Measurements from ENCODE around the gene GRIK1. TPM values are rescaled to one million over a fixed set of nuclear protein-coding genes. Genes with fewer than 3 reads are reported as not detected.

Gene GRIK1
- total and polyA plus RNA-seq, 3 experiments from 2014 or later = not detected

DNA sequence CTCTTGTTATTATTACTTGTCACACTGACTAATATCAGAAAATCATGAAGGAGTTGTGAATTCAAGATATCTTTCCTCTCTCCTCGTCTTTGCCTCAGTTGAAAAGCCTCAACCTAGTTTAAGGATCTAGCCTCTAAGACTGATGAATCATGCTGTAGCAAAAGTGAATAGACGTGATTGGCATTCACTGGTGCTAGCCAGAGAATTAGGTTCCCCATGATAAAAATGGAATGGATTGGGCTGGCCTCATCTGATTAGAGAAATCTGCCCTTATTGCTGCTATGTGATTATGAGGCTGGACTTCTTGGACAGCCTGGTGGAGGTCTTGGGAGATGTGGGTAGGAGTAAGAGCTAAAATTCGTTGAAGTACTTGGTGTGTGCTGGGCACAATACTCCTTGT lies 432.8 kb downstream of the GRIK1 start:
- H3K4me3 ChIP-seq (ENCODE audit: low read length) = no peak overlapping the region
- CTCF ChIA-PET = no interaction called here
- Mint-ChIP-seq H3K36me3 (peaks cover under 1 to 28% (median 24%) of the 10 kb centered on the region in 3 donors), H3K27me3 (peaks cover 0 to 3% of the 10 kb centered on the region in 2 donors), H3K27ac (no peak overlapping the region), H3K4me3 (no peak overlapping the region), H3K4me1 (peaks cover 0 to 20% (median 0%) of the 10 kb centered on the region in 3 donors), H3K9me3 (peaks cover 0 to 4% (median 0%) of the 10 kb centered on the region in 5 donors)
- H3K36me3 ChIP-seq (ENCODE audit: insufficient read depth, low read length) = no peaks in the 10 kb centered on the region
- POLR2A ChIA-PET = no interaction called here
- H3K4me1 ChIP-seq (ENCODE audit: insufficient read depth, low read length) = no peaks in the 10 kb centered on the region
- DNase-seq = no peak
- H3K9me3 ChIP-seq (ENCODE audit: low read length) = no peaks in the 10 kb centered on the region
- H3K27ac ChIP-seq (ENCODE audit: low read depth, low read length) = no peak overlapping the region
- no peaks in the 10 kb centered on the region for H3K27me3 ChIP-seq (ENCODE audit: insufficient read depth, low read length, poor library complexity, severe bottlenecking)

- H3K4me1 ChIP-seq (ENCODE audit: insufficient read depth, low read length) = no peaks in the 10 kb centered on the region
- POLR2A ChIA-PET = no interaction called here
Measured at GRCh38 chr21:29506214-29506613, 433.6 kb downstream of the GRIK1 start.

GRCh38 chr21:29504751-29505321 lies 435.0 kb downstream of the GRIK1 start:
- Mint-ChIP-seq H3K4me3 (no peak overlapping the region), H3K9me3 (no peaks in the 10 kb centered on the region), H3K4me1 (peaks cover 0 to 20% (median 0%) of the 10 kb centered on the region in 3 donors), H3K27ac (no peak overlapping the region), H3K36me3 (peaks cover 0 to 20% (median 19%) of the 10 kb centered on the region in 3 donors), H3K27me3 (peaks cover 0 to 4% of the 10 kb centered on the region in 2 donors)
- no peak for DNase-seq
- CTCF ChIA-PET = interaction anchor here (0.9 kb wide), 1 partner anchor 29 kb away, joined by 3 read pairs; no protein-coding TSS in a partner anchor
- no peaks in the 10 kb centered on the region for H3K27me3 ChIP-seq (ENCODE audit: insufficient read depth, low read length, poor library complexity, severe bottlenecking)
- H3K4me3 ChIP-seq (ENCODE audit: low read length) = no peak overlapping the region
- H3K36me3 ChIP-seq (ENCODE audit: insufficient read depth, low read length) = no peaks in the 10 kb centered on the region
- no peak overlapping the region for H3K27ac ChIP-seq (ENCODE audit: low read depth, low read length)
- POLR2A ChIA-PET = no interaction called here
- H3K4me1 ChIP-seq (ENCODE audit: insufficient read depth, low read length) = no peaks in the 10 kb centered on the region
- H3K9me3 ChIP-seq (ENCODE audit: low read length) = no peaks in the 10 kb centered on the region

More at GRCh38 chr21:29506214-29506613, 433.6 kb downstream of the GRIK1 start:
- Histone ChIP-seq H3K36me3 (ENCODE audit: insufficient read depth, low read length) (no peaks in the 10 kb centered on the region), H3K4me3 (ENCODE audit: low read length) (no peak overlapping the region), H3K9me3 (ENCODE audit: low read length) (no peaks in the 10 kb centered on the region), H3K27me3 (ENCODE audit: insufficient read depth, low read length, poor library complexity, severe bottlenecking) (no peaks in the 10 kb centered on the region), H3K27ac (ENCODE audit: low read depth, low read length) (no peak overlapping the region)
- H3K9me3 Mint-ChIP-seq = peaks cover 0 to 4% (median 0%) of the 10 kb centered on the region in 5 donors
- peaks cover 0 to 26% (median 22%) of the 10 kb centered on the region in 3 donors for H3K36me3 Mint-ChIP-seq
- CTCF ChIA-PET = no interaction called here
- peak overlapping the region in 1 of 8 donors; percentile 8 for H3K27ac Mint-ChIP-seq
- no peak for DNase-seq
- no peak overlapping the region for H3K4me3 Mint-ChIP-seq
- peaks cover 0 to 20% (median 0%) of the 10 kb centered on the region in 3 donors for H3K4me1 Mint-ChIP-seq
- H3K27me3 Mint-ChIP-seq = peaks cover 0 to 4% of the 10 kb centered on the region in 2 donors

GRCh38 chr21:29501451-29501850 lies 438.3 kb downstream of the GRIK1 start:
- Histone ChIP-seq H3K4me3 (ENCODE audit: low read length) (no peak overlapping the region), H3K27me3 (ENCODE audit: insufficient read depth, low read length, poor library complexity, severe bottlenecking) (no peaks in the 10 kb centered on the region), H3K36me3 (ENCODE audit: insufficient read depth, low read length) (no peaks in the 10 kb centered on the region), H3K4me1 (ENCODE audit: insufficient read depth, low read length) (no peaks in the 10 kb centered on the region), H3K9me3 (ENCODE audit: low read length) (no peaks in the 10 kb centered on the region), H3K27ac (ENCODE audit: low read depth, low read length) (no peak overlapping the region)
- Mint-ChIP-seq H3K27me3 (peaks cover 0 to 2% of the 10 kb centered on the region in 2 donors), H3K4me1 (peaks cover 0 to 19% (median 0%) of the 10 kb centered on the region in 3 donors), H3K9me3 (peaks cover 0 to 3% (median 2%) of the 10 kb centered on the region in 5 donors), H3K36me3 (peaks cover 0 to 27% (median 24%) of the 10 kb centered on the region in 3 donors), H3K4me3 (no peak overlapping the region), H3K27ac (peak overlapping the region in 1 of 8 donors; percentile 7)
- no peak for DNase-seq
- ChIA-PET CTCF (no interaction called here), POLR2A (no interaction called here)

GRCh38 chr21:29499734-29500343 lies 440.0 kb downstream of the GRIK1 start:
- H3K27me3 ChIP-seq (ENCODE audit: insufficient read depth, low read length, poor library complexity, severe bottlenecking) = no peaks in the 10 kb centered on the region
- H3K27ac ChIP-seq (ENCODE audit: low read depth, low read length) = no peak overlapping the region
- peak overlapping the region in 2 of 8 donors; percentile 27 to 31 for H3K27ac Mint-ChIP-seq
- H3K36me3 Mint-ChIP-seq = peaks cover 0 to 30% (median 27%) of the 10 kb centered on the region in 3 donors
- no peak for DNase-seq
- peaks cover 0 to 1% of the 10 kb centered on the region in 2 donors for H3K27me3 Mint-ChIP-seq
- no peaks in the 10 kb centered on the region for H3K36me3 ChIP-seq (ENCODE audit: insufficient read depth, low read length)
- H3K4me3 ChIP-seq (ENCODE audit: low read length) = no peak overlapping the region
- peaks cover 0 to 5% (median 2%) of the 10 kb centered on the region in 5 donors for H3K9me3 Mint-ChIP-seq
- H3K9me3 ChIP-seq (ENCODE audit: low read length) = no peaks in the 10 kb centered on the region
- no peak overlapping the region for H3K4me3 Mint-ChIP-seq
- POLR2A ChIA-PET = no interaction called here
- peaks cover 0 to 8% (median 0%) of the 10 kb centered on the region in 3 donors for H3K4me1 Mint-ChIP-seq
- CTCF ChIA-PET = no interaction called here
- no peaks in the 10 kb centered on the region for H3K4me1 ChIP-seq (ENCODE audit: insufficient read depth, low read length)

GRCh38 chr21:29499229-29499628 lies 440.6 kb downstream of the GRIK1 start:
- peaks cover 0 to 5% (median 0%) of the 10 kb centered on the region in 3 donors for H3K4me1 Mint-ChIP-seq
- DNase-seq = no peak

GRCh38 chr21:29496337-29496736 lies 443.5 kb downstream of the GRIK1 start:
- DNase-seq = no peak
- CTCF ChIA-PET = no interaction called here
- Mint-ChIP-seq H3K4me1 (peaks cover 0 to 5% (median 0%) of the 10 kb centered on the region in 3 donors), H3K36me3 (peaks cover 0 to 30% (median 26%) of the 10 kb centered on the region in 3 donors), H3K27ac (no peak overlapping the region), H3K27me3 (peaks cover 0 to under 1% of the 10 kb centered on the region in 2 donors), H3K9me3 (peaks cover 0 to 5% (median 2%) of the 10 kb centered on the region in 5 donors), H3K4me3 (no peak overlapping the region)
- H3K27me3 ChIP-seq (ENCODE audit: insufficient read depth, low read length, poor library complexity, severe bottlenecking) = no peaks in the 10 kb centered on the region
- H3K9me3 ChIP-seq (ENCODE audit: low read length) = no peaks in the 10 kb centered on the region
- no peak overlapping the region for H3K4me3 ChIP-seq (ENCODE audit: low read length)
- POLR2A ChIA-PET = no interaction called here
- no peaks in the 10 kb centered on the region for H3K4me1 ChIP-seq (ENCODE audit: insufficient read depth, low read length)
- H3K27ac ChIP-seq (ENCODE audit: low read depth, low read length) = no peak overlapping the region
- no peaks in the 10 kb centered on the region for H3K36me3 ChIP-seq (ENCODE audit: insufficient read depth, low read length)

More at GRCh38 chr21:29499229-29499628, 440.6 kb downstream of the GRIK1 start:
- Mint-ChIP-seq H3K9me3 (peaks cover 0 to 5% (median 2%) of the 10 kb centered on the region in 5 donors), H3K27ac (peak overlapping the region in 1 of 8 donors; percentile 4), H3K36me3 (peaks cover 0 to 25% (median 24%) of the 10 kb centered on the region in 3 donors), H3K27me3 (peaks cover 0 to 1% of the 10 kb centered on the region in 2 donors), H3K4me3 (no peak overlapping the region)
- Histone ChIP-seq H3K4me1 (ENCODE audit: insufficient read depth, low read length) (no peaks in the 10 kb centered on the region), H3K9me3 (ENCODE audit: low read length) (no peaks in the 10 kb centered on the region), H3K27ac (ENCODE audit: low read depth, low read length) (no peak overlapping the region), H3K27me3 (ENCODE audit: insufficient read depth, low read length, poor library complexity, severe bottlenecking) (no peaks in the 10 kb centered on the region), H3K4me3 (ENCODE audit: low read length) (no peak overlapping the region), H3K36me3 (ENCODE audit: insufficient read depth, low read length) (no peaks in the 10 kb centered on the region)
- ChIA-PET CTCF (no interaction called here), POLR2A (no interaction called here)

DNA sequence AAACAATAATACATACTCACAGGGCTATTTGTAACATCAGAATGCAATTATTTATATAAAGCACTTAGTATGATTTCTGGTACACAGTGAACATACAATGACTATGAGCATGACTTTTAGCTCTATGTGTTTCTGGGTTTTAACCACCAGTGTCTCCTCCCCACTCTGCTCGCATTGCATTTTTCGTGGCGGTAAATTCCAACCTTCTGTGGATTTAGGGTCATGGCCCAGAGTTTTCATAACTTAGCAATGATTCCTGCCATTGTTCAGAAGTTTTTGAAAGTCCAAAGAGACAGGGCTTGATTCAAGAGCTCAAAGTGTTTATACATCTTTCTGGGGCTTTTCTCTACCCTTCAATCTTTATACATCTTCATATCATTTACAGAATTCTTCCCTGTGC lies 449.8 kb downstream of the GRIK1 start:
- Histone ChIP-seq H3K4me1 (ENCODE audit: insufficient read depth, low read length) (no peaks in the 10 kb centered on the region), H3K27me3 (ENCODE audit: insufficient read depth, low read length, poor library complexity, severe bottlenecking) (no peaks in the 10 kb centered on the region), H3K9me3 (ENCODE audit: low read length) (no peaks in the 10 kb centered on the region), H3K27ac (ENCODE audit: low read depth, low read length) (no peak overlapping the region), H3K36me3 (ENCODE audit: insufficient read depth, low read length) (no peaks in the 10 kb centered on the region), H3K4me3 (ENCODE audit: low read length) (no peak overlapping the region)
- peaks cover 0 to 22% (median 16%) of the 10 kb centered on the region in 3 donors for H3K36me3 Mint-ChIP-seq
- peaks cover 0 to 5% (median 0%) of the 10 kb centered on the region in 5 donors for H3K9me3 Mint-ChIP-seq
- no peaks in the 10 kb centered on the region for H3K4me1 Mint-ChIP-seq
- no peak for DNase-seq
- H3K4me3 Mint-ChIP-seq = no peak overlapping the region
- H3K27me3 Mint-ChIP-seq = peaks cover 0 to 2% of the 10 kb centered on the region in 2 donors
- ChIA-PET CTCF (no interaction called here), POLR2A (no interaction called here)
- no peak overlapping the region for H3K27ac Mint-ChIP-seq

Measured in CD8-positive, alpha-beta memory T cell (primary cell).